Right renal cortex interstitium (tissue), 3 donors: ENCODE data around the gene SLC2A9. TPM values are rescaled to one million over a fixed set of nuclear protein-coding genes. Genes with fewer than 3 reads are reported as not detected.
"Not testable (repeated sequence)": the region's sequence is repeated elsewhere in the genome, so short reads cannot be mapped to it uniquely, and the experiment has no call there.

Experiments
- DNase-seq, 3 donors: peaks; one replicate each; pipeline ENCODE4 v3.0.0-alpha.2; 2013; ENCODE audit warnings: low read depth in 3 of 3, low spot score in 2 of 3
- polyA plus RNA-seq, 3 donors: library from polyadenylated mRNA; unstranded; fragments of 120-200 nt; gene quantifications; one replicate each; pipeline ENCODE4 v1.2.1, GENCODE V29; 2013; ENCODE audit not compliant: insufficient read length in 3 of 3

Gene SLC2A9
- polyA plus RNA-seq, 3 donors: 8.4 to 11.3 (median 9.0) TPM

- no peak for DNase-seq
Measured at GRCh38 chr4:10002278-10002677, 19.0 kb downstream of the SLC2A9 start.

GRCh38 chr4:10001757-10002156 lies 19.5 kb downstream of the SLC2A9 start:
- no peak for DNase-seq

GRCh38 chr4:9999956-10000561 lies 21.2 kb downstream of the SLC2A9 start:
- no peak for DNase-seq

- no peak for DNase-seq
Measured at GRCh38 chr4:9997886-9998285, 23.4 kb downstream of the SLC2A9 start.

DNA sequence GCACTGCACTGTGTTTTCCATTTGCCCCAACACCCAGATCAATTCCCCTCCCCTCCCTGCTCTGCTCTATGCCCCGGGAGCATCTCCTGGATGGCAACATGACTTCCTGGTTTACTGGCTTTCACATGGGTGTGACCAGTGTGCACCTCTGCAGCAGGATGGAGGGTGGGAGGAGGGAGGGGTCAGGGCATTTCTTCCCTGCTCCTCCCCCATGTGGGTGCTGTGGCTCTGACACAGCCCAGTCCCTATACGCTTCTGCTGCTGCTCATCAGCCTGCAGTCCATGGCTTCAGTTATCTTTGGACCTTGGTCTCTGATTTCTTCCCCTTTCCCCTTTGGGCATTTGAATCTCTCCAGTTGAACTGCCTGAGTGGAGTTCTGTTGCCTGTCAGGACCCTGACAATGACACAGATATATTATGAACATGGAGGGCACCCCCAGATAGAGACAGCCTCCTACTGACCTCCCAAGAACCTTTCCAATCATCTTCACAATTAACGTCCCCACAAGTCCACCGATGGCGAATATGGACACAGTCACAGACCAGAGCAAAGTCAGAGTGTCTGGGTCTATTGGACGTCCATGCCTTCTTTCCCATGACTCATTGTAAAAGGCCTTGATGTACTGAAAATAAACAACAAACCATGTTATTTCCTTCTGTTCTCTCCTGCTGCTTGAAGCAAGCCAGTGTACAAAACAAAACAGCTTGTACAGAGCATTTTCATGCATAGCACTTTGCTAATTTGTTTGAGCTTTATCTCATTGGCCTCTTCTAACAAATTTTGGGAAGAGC lies 24.8 kb downstream of the SLC2A9 start:
- DNase-seq: no peak

- DNase-seq: no peak
Measured at GRCh38 chr4:9994246-9994847, 26.9 kb downstream of the SLC2A9 start.

- DNase-seq: no peak
Measured at GRCh38 chr4:9989918-9990635, 31.2 kb downstream of the SLC2A9 start.

DNA sequence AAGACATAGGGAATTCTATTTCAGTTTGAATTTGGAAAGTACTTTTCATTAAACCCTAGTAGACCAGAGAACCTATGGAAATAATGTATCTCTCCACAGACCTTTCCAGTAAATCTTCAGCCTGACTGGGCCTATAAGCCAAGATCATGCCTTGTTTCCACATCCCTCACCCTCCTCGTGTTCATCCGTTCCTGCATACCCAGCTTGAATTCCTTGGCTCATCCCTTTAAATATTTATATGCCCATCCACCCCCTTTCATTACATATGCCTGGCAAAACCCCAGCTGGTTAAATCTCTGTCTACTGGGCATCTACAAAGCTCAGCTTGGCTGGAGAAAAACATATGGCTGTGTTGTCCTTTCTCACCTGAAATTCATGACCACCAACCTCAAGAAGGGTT lies 32.4 kb downstream of the SLC2A9 start:
- no peak for DNase-seq

DNA sequence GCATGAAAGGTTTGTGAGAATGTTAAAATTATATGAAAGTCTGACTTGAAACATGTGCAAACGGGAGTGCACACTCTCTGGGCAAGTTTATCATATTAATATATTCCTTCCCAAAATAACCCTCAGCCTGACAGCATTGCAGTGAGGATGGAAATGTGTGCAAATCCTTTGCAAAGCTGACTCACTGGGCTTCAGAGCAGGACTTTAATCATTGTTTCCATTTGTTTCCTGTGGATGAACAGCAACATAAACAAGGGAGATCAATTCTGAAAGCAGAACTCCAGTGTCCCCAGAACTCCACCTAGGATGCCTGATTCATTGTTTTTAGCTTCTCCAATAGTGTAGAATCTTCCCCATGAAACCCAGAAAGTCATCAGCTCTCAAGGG lies 32.9 kb downstream of the SLC2A9 start:
- no peak for DNase-seq

DNA sequence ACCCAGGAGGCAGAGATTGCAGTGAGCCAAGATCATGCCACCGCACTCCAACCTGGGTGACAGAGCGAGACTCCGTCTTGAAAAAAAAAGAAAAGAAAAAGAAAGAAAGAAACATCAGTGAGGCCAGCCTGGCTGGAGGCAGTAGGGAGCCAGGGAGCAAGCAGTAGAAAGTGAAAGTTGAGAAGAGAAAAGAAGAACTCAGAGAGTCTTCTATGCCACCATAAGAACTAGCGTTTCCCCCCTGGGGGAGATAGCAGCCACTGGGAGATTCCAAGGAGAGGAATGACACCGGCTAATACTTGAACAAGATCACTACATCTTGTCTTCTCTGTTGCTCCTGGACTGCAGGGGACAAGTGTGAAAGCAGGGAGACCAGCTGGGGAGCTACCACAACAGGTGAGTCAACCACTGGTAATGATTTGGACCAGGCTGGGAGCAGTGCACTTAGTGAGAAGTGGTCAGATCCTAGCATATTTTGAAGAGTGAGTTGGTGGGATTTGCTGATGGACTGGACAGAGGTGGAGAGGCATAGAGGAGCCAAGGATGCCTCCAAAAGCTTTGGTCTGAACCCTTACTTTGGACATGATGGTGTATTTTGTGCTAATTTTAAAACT lies 33.4 kb downstream of the SLC2A9 start:
- DNase-seq: no peak

- DNase-seq: no peak
Measured at GRCh38 chr4:9984621-9985020, 36.7 kb downstream of the SLC2A9 start.

- DNase-seq: no peak
Measured at GRCh38 chr4:9983211-9983610, 38.1 kb downstream of the SLC2A9 start.

DNA sequence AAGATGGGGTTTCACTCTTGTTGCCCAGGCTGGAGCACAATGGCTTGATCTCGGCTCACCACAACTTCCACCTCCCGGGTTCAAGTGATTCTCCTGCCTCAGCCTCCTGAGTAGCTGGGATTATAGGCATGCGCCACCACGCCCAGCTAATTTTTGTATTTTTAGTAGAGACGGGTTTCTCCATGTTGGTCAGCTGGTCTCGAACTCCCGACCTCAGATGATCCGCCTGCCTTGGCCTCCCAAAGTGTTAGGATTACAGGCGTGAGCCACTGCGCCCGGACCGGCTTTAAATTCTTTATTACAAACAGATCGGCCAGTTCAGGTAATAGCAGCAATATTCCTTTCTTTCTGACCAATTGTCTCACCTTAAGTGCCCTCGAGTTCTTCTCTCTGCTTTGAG lies 39.4 kb downstream of the SLC2A9 start:
- not testable (repeated sequence) for DNase-seq

DNA sequence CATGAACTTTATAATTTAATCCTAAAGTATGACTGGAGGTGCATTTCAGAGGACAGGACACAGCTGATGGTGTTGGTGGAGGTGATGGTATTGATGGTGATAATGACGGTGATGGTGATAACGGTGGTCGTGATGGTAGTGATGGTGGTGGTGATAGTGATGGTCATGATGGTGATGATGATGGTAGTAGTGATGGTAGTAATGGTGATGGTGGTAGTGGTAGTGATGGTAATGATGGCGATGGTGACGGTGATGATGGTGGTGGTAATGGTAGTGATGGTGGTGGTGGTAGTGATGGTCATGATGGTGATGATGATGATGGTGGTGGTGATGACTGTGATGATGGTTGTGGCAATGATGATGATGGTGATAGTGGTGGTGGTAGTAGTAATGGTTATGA lies 40.4 kb downstream of the SLC2A9 start:
- DNase-seq: no peak

GRCh38 chr4:9979101-9979701 lies 42.1 kb downstream of the SLC2A9 start:
- no peak for DNase-seq

DNA sequence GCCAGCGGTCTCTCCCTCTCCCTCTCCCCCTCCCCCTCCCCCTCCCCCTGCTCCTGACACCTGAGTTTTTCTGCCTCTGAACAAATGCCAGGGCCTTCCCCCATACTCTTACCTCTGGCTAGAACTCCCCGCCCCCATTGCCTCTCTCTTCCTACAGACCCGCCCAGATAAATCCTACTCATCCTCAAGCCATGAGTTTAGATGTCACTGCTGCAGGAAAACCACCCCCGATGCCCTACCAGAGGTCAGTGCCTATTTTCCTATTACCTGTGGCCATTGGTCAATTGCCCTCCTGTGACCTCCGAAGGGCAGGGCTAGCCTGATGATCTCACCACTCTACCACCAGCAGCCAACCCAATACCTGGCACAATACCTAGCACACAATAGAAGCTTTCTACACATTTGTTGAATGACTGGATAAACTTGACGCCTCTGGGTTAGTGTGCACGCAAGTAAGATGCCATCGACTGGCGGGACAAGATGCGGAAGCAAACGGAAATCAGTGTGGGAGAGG lies 43.7 kb downstream of the SLC2A9 start:
- no peak for DNase-seq

DNA sequence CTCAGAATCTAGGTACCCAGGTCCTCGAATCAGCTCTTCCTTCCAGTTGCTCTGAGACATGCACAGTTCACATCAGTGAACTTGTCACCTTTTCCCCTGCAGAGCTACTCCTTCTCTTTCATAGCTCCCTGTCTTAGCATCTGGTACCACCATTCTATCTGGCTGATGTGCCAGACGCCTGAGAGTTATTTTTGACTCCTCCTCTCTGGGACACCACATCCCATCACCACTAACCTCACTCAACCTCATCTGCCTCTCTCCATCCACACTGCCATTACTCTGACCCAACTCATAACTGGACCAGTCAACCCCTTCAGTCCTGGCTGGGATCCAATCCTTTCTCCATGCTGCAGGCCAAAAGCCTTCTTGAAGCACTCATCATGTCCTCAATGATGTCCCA lies 44.5 kb downstream of the SLC2A9 start:
- no peak for DNase-seq

DNA sequence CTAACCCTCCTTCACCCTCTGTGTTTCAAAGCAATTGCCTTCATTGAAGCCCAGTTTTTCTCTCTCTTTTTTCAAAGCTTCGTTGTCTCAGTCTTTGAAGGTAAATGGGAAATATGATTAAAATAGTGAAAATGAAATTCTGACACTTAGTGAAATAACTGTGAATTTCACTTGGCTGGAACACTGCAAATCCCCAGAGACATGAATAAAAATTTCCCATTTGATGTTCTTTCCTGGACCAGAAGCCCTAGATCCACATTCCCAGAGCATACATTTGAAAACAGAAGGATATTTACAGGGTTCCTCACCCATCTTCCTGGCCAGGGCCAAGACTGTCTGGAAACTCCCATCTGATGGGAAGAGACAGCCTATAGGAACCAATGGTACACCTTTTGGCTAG lies 45.0 kb downstream of the SLC2A9 start:
- DNase-seq: no peak

DNA sequence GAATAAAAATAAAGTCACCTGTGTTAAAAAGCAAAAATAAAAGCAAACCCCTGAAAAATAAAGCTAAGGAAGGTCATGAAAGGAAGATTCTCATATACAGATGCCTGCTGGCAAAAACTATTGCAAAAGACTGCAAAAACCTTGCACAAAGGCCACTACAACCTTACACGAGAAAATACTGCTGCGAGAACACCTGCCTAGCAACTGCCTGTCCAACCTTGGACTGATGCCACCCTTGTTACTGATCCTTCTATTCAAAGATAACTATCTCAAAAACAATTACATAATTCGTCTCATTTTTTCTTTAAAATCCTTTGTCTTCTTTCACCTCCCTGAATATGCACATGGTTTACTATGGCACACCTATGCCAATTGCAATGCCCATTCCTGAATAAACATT lies 49.6 kb downstream of the SLC2A9 start:
- DNase-seq: no peak

- DNase-seq: no peak
Measured at GRCh38 chr4:9970399-9971011, 50.8 kb downstream of the SLC2A9 start.
